Cardiac muscle cell (in vitro differentiated cells and primary cell): ENCODE measurements around the gene ZFP36. TPM values are rescaled to one million over a fixed set of nuclear protein-coding genes. Genes with fewer than 3 reads are reported as not detected.
A peak's percentile ranks its signal among the peaks of the same experiment; 100 is the strongest.

ENCODE experiments used
- DNase-seq, 2 donors: peaks; one replicate each; pipeline versions ENCODE4 v3.0.0 to v3.0.0-alpha.2; 2010 to 2017; ENCODE audit warnings: low read depth in 1 of 2, low spot score in 1 of 2
- H3K27ac ChIP-seq: fragments of 200-600 bp; sonication (generic); 2 replicates; pipeline ENCODE4 v1.5.1; 2016
- H3K27me3 ChIP-seq: fragments of 200-600 bp; sonication (generic); 2 replicates; pipeline ENCODE4 v1.6.0; 2016; ENCODE audit warnings: control low read depth
- H3K36me3 ChIP-seq: fragments of 200-600 bp; sonication (generic); 2 replicates; pipeline ENCODE4 v1.5.1; 2016; ENCODE audit warnings: control low read depth
- H3K4me1 ChIP-seq: fragments of 200-600 bp; sonication (generic); 2 replicates; pipeline ENCODE4 v1.8.1; 2017; ENCODE audit warnings: low read depth, mild to moderate bottlenecking, mixed run types
- H3K4me3 ChIP-seq: fragments of 200-600 bp; sonication (generic); 2 replicates; pipeline ENCODE4 v1.5.1; 2016; ENCODE audit warnings: mild to moderate bottlenecking
- H3K9me3 ChIP-seq: fragments of 200-600 bp; sonication (generic); 2 replicates; pipeline ENCODE4 v1.5.1; 2017; ENCODE audit warnings: low read depth, mild to moderate bottlenecking, control low read depth
- CTCF ChIP-seq: IDR thresholded peaks from 2 replicates; pipeline ENCODE4 v1.5.1; 2012; ENCODE audit warnings: low read depth, mild to moderate bottlenecking, low read length
- polyA plus RNA-seq: library from polyadenylated mRNA; unstranded; fragments of >200 nt; fragmentation: Nextera tagmentation; extraction: Ambion mirVana; gene quantifications from 2 replicates; pipeline ENCODE4 v1.2.1, GENCODE V29; 2016
- total RNA-seq: library from RNA; depleted of rRNA; stranded (reverse); fragments of >200 nt; gene quantifications from 2 replicates; pipeline ENCODE4 v1.2.3, GENCODE V29; 2016

Gene ZFP36
- total and polyA plus RNA-seq, 2 experiments from 2014 or later, result 14.6 to 53.4 TPM

- no peak for TF ChIP-seq CTCF
- no peaks in the 10 kb centered on the region for H3K27me3 ChIP-seq
- H3K9me3 ChIP-seq, result no peaks in the 10 kb centered on the region
- DNase-seq, result peak in 1 of 2 donors; percentile 50
- no peak overlapping the region for H3K27ac ChIP-seq
- peaks cover 21% of the 10 kb centered on the region for H3K4me1 ChIP-seq
- H3K4me3 ChIP-seq, result peak overlapping the region; percentile 89
- H3K36me3 ChIP-seq, result no peaks in the 10 kb centered on the region
These were observed 1.2 kb downstream of the ZFP36 start for GRCh38 chr19:39407660-39408391.

DNA sequence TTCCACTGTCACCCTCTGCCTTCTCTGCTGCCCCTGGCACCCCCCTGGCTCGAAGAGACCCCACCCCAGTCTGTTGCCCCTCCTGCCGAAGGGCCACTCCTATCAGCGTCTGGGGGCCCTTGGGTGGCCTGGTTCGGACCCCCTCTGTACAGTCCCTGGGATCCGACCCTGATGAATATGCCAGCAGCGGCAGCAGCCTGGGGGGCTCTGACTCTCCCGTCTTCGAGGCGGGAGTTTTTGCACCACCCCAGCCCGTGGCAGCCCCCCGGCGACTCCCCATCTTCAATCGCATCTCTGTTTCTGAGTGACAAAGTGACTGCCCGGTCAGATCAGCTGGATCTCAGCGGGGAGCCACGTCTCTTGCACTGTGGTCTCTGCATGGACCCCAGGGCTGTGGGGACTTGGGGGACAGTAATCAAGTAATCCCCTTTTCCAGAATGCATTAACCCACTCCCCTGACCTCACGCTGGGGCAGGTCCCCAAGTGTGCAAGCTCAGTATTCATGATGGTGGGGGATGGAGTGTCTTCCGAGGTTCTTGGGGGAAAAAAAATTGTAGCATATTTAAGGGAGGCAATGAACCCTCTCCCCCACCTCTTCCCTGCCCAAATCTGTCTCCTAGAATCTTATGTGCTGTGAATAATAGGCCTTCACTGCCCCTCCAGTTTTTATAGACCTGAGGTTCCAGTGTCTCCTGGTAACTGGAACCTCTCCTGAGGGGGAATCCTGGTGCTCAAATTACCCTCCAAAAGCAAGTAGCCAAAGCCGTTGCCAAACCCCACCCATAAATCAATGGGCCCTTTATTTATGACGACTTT lies 2.0 kb downstream of the ZFP36 start:
- no peaks in the 10 kb centered on the region for H3K9me3 ChIP-seq
- no peak for TF ChIP-seq CTCF
- no peak overlapping the region for H3K27ac ChIP-seq
- no peaks in the 10 kb centered on the region for H3K27me3 ChIP-seq
- peaks cover 15% of the 10 kb centered on the region for H3K4me1 ChIP-seq
- H3K4me3 ChIP-seq, result peak overlapping the region; percentile 71
- no peaks in the 10 kb centered on the region for H3K36me3 ChIP-seq
- peak in 1 of 2 donors; percentile 67 for DNase-seq

DNA sequence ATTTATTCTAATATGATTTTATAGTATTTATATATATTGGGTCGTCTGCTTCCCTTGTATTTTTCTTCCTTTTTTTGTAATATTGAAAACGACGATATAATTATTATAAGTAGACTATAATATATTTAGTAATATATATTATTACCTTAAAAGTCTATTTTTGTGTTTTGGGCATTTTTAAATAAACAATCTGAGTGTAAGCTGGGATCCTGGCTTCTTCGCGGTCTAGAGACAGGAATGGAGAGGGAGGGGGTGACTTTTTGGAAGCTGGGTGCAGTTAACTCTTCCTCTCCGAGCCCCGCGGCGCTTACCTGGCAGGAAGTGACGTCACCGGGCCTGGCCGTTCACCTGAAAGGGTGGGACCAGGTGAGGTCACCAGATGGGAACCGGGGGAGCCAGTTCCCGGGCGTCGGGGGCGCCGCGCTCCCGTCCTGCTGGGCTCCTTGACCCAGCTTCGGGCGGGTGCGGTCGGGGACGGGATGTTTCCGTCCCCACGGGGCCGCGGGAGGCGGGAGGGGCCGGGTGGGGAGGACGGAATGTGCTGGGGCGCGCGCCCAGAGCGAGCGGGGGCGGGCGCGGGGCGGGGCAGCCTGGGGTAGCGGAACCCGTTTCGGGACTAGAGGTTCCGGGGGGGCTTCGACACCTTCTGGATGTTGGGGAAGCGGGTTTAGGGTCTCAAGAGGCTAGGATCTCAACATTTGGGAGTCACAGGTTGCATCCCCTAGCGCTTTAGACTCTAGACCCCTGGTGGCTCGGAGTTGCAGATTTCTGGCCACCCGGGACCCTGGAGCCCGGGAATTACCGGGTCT lies 2.8 kb downstream of the ZFP36 start:
- peak; percentile 58 to 88 for DNase-seq
- TF ChIP-seq CTCF, result peak; percentile 9
- H3K4me3 ChIP-seq, result peak overlapping the region; percentile 71
- H3K9me3 ChIP-seq, result no peaks in the 10 kb centered on the region
- H3K36me3 ChIP-seq, result no peaks in the 10 kb centered on the region
- peak overlapping the region; percentile 94 for H3K27ac ChIP-seq
- peaks cover 14% of the 10 kb centered on the region for H3K4me1 ChIP-seq
- no peaks in the 10 kb centered on the region for H3K27me3 ChIP-seq

DNA sequence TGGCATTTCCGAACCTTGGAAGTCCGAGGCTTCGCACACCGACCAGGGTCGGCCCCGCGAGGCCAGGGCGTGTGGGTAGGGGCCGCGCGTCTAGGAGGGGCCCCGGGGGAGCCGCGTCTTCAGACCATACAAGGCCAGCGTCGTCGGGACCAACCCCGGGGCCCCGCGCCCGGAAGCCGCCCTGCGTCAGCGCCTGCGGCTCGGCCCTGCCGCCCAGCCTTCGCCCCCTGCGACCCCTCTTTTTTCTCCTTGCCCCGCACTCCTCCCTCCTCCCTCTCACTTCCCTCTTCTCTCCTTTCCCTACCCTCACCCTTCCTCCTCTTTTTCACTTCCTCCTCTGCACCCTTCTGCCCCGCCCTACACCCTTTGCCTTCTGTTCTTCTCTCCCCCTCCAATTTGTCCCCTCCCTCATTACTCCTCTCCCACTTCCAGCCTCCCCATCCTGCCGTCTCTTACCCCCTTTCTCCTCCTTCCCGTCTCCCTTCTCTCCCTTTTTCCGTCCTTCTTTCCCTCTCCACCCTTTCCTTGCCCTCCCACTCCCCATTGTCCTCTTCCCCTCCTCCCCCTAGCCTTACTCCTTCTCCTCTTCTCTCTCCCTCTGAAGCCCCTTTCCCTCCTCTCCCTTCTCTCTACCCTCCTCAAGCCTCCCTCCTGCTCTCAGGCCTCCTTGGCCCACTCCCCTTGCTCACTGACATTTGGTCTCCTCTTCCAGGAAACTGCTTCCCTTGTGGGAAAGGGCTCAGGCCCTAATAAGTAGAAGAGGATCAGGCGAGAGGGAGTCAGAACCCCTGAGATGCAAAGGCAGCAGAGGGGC lies 3.6 kb downstream of the ZFP36 start:
- peaks cover 17% of the 10 kb centered on the region for H3K4me1 ChIP-seq
- no peaks in the 10 kb centered on the region for H3K9me3 ChIP-seq
- H3K27me3 ChIP-seq, result no peaks in the 10 kb centered on the region
- peak overlapping the region; percentile 71 for H3K4me3 ChIP-seq
- peak; percentile 91 to 93 for DNase-seq
- peak overlapping the region; percentile 94 for H3K27ac ChIP-seq
- H3K36me3 ChIP-seq, result no peaks in the 10 kb centered on the region
- TF ChIP-seq CTCF, result no peak

DNA sequence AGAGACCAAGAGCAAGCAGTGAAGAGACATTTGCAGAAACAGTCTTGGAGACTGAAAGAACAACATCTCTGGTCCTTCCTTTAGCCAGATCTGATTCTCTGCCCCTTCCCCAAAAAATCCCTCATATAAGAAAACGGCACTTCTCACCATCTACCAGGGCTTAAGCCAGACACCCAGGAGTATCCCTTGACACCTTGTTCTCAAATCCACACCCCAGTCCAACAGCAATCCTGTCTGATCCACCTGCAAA lies 4.1 kb downstream of the ZFP36 start:
- DNase-seq, result no peak

More for the DNA sequence above, 4.1 kb downstream of the ZFP36 start:
- Histone ChIP-seq H3K27me3 (no peaks in the 10 kb centered on the region), H3K9me3 (no peaks in the 10 kb centered on the region), H3K4me3 (no peak overlapping the region), H3K4me1 (peaks cover 18% of the 10 kb centered on the region), H3K27ac (peak overlapping the region; percentile 94), H3K36me3 (no peaks in the 10 kb centered on the region)
- TF ChIP-seq CTCF, result no peak
